Stimulated activated CD4-positive, alpha-beta T cell treated with anti-CD3 and anti-CD28 coated beads, Interleukin-12 subunit alpha, Interleukin-12 subunit beta, amount 100 ng/mL, for 4 hours (primary cell): Measurements from ENCODE around the gene FMN2.
"Not testable (repeated sequence)": the region's sequence is repeated elsewhere in the genome, so short reads cannot be mapped to it uniquely, and the experiment has no call there.

Source experiments
- DNase-seq: peaks from one replicate; pipeline ENCODE4 v3.0.0-alpha.2; 2020

FMN2 gene

GRCh38 chr1:240145120-240145519 is 53.4 kb downstream of the FMN2 start:
- DNase-seq, result no peak

GRCh38 chr1:240148333-240148732 is 56.6 kb downstream of the FMN2 start:
- DNase-seq, result no peak

GRCh38 chr1:240149484-240150094 is 57.9 kb downstream of the FMN2 start:
- DNase-seq, result no peak

- no peak for DNase-seq
Observed at GRCh38 chr1:240151136-240151735, 59.6 kb downstream of the FMN2 start.

GRCh38 chr1:240152611-240153297 is 61.1 kb downstream of the FMN2 start:
- DNase-seq, result no peak

GRCh38 chr1:240155605-240156004 is 63.9 kb downstream of the FMN2 start:
- DNase-seq, result no peak

- DNase-seq, result no peak
Observed at GRCh38 chr1:240164742-240165141, 73.1 kb downstream of the FMN2 start.

- DNase-seq, result no peak
Observed at GRCh38 chr1:240169188-240169587, 77.5 kb downstream of the FMN2 start.

- DNase-seq, result no peak
Observed at GRCh38 chr1:240170266-240170665, 78.6 kb downstream of the FMN2 start.

- DNase-seq, result no peak
Observed at GRCh38 chr1:240170806-240171205, 79.1 kb downstream of the FMN2 start.

- no peak for DNase-seq
Observed at GRCh38 chr1:240171907-240172306, 80.2 kb downstream of the FMN2 start.

- no peak for DNase-seq
Observed at GRCh38 chr1:240173836-240174235, 82.2 kb downstream of the FMN2 start.

GRCh38 chr1:240174734-240175133 is 83.1 kb downstream of the FMN2 start:
- no peak for DNase-seq

GRCh38 chr1:240178366-240178765 is 86.7 kb downstream of the FMN2 start:
- no peak for DNase-seq

- DNase-seq, result not testable (repeated sequence)
Observed at GRCh38 chr1:240184682-240185081, 93.0 kb downstream of the FMN2 start.

GRCh38 chr1:240188139-240188538 is 96.5 kb downstream of the FMN2 start:
- DNase-seq, result no peak

- peak; percentile 3 for DNase-seq
Observed at GRCh38 chr1:240189386-240189989, 97.8 kb downstream of the FMN2 start.

- DNase-seq, result no peak
Observed at GRCh38 chr1:240190881-240191401, 99.3 kb downstream of the FMN2 start.

GRCh38 chr1:240192851-240193250 is 101.2 kb downstream of the FMN2 start:
- no peak for DNase-seq

- no peak for DNase-seq
Observed at GRCh38 chr1:240193679-240194078, 102.0 kb downstream of the FMN2 start.

- no peak for DNase-seq
Observed at GRCh38 chr1:240194120-240194519, 102.4 kb downstream of the FMN2 start.

GRCh38 chr1:240198376-240198775 is 106.7 kb downstream of the FMN2 start:
- DNase-seq, result no peak

- no peak for DNase-seq
Observed at GRCh38 chr1:240199758-240200645, 108.3 kb downstream of the FMN2 start.
